ENCODE results near the gene SPATS2L. TPM values are rescaled to one million over a fixed set of nuclear protein-coding genes. Genes with fewer than 3 reads are reported as not detected.
"Not testable (repeated sequence)": the region's sequence is repeated elsewhere in the genome, so short reads cannot be mapped to it uniquely, and the experiment has no call there.

SPATS2L gene
- total and polyA plus RNA-seq, 7 experiments from 2014 or later = 1.1 to 51.9 (median 2.9) TPM

- Histone ChIP-seq H3K4me3 (ENCODE audit: low read length) (no peak overlapping the region), H3K27ac (ENCODE audit: low read depth, low read length) (no peak overlapping the region), H3K9me3 (ENCODE audit: control insufficient read depth in 2 of 3, low read length in 3 of 3) (no peaks in the 10 kb centered on the region), H3K4me1 (ENCODE audit: control insufficient read depth in 2 of 2, insufficient read depth in 2 of 2, low read length in 2 of 2) (no peaks in the 10 kb centered on the region), H3K27me3 (ENCODE audit: control insufficient read depth in 2 of 2, insufficient read depth in 2 of 2, low read length in 2 of 2) (no peaks in the 10 kb centered on the region), H3K36me3 (ENCODE audit: control insufficient read depth in 2 of 3, insufficient read depth in 3 of 3, low read length in 3 of 3) (no peaks in the 10 kb centered on the region)
- H3K36me3 Mint-ChIP-seq = peaks cover 0 to 30% (median 0%) of the 10 kb centered on the region in 5 donors
- no peaks in the 10 kb centered on the region for H3K27me3 Mint-ChIP-seq
- no peak for ATAC-seq
- H3K27ac Mint-ChIP-seq = no peak overlapping the region
- POLR2A ChIA-PET = no interaction called here
- peaks cover 0 to 27% (median 0%) of the 10 kb centered on the region in 7 donors for H3K4me1 Mint-ChIP-seq
- intact Hi-C loops (cut with micrococcal nuclease) = no loop called here
- no peak overlapping the region for H3K4me3 Mint-ChIP-seq
- peaks cover 0 to 12% (median 0%) of the 10 kb centered on the region in 11 donors for H3K9me3 Mint-ChIP-seq
- CTCF ChIA-PET = no interaction called here
- no peak for DNase-seq
Observed at GRCh38 chr2:200342654-200343053, 36.2 kb downstream of the SPATS2L start.

GRCh38 chr2:200344202-200344601, 37.7 kb downstream of the SPATS2L start:
- DNase-seq; H3K4me3 ChIP-seq (ENCODE audit: low read length); H3K27me3 Mint-ChIP-seq; H3K27ac ChIP-seq (ENCODE audit: low read depth, low read length); H3K27ac Mint-ChIP-seq; intact Hi-C loops (cut with micrococcal nuclease); H3K4me3 Mint-ChIP-seq; POLR2A ChIA-PET; H3K9me3 ChIP-seq (ENCODE audit: control insufficient read depth in 2 of 3, low read length in 3 of 3); H3K27me3 ChIP-seq (ENCODE audit: control insufficient read depth in 2 of 2, insufficient read depth in 2 of 2, low read length in 2 of 2); H3K4me1 ChIP-seq (ENCODE audit: control insufficient read depth in 2 of 2, insufficient read depth in 2 of 2, low read length in 2 of 2); H3K36me3 ChIP-seq (ENCODE audit: control insufficient read depth in 2 of 3, insufficient read depth in 3 of 3, low read length in 3 of 3); ATAC-seq; CTCF ChIA-PET: not testable (repeated sequence)
- peaks cover 0 to 37% (median 0%) of the 10 kb centered on the region in 5 donors for H3K36me3 Mint-ChIP-seq
- H3K4me1 Mint-ChIP-seq = peaks cover 0 to 27% (median 0%) of the 10 kb centered on the region in 7 donors
- peaks cover 0 to 15% (median 0%) of the 10 kb centered on the region in 11 donors for H3K9me3 Mint-ChIP-seq

GRCh38 chr2:200345975-200346374, 39.5 kb downstream of the SPATS2L start:
- Mint-ChIP-seq H3K4me1 (peaks cover 0 to 16% (median 0%) of the 10 kb centered on the region in 7 donors), H3K27ac (no peak overlapping the region), H3K27me3 (no peaks in the 10 kb centered on the region), H3K9me3 (peaks cover 0 to 17% (median 0%) of the 10 kb centered on the region in 11 donors), H3K4me3 (no peak overlapping the region), H3K36me3 (peaks cover 0 to 34% (median 0%) of the 10 kb centered on the region in 5 donors)
- Histone ChIP-seq H3K36me3 (ENCODE audit: control insufficient read depth in 2 of 3, insufficient read depth in 3 of 3, low read length in 3 of 3) (no peaks in the 10 kb centered on the region), H3K27me3 (ENCODE audit: control insufficient read depth in 2 of 2, insufficient read depth in 2 of 2, low read length in 2 of 2) (no peaks in the 10 kb centered on the region), H3K4me3 (ENCODE audit: low read length) (no peak overlapping the region), H3K9me3 (ENCODE audit: control insufficient read depth in 2 of 3, low read length in 3 of 3) (no peaks in the 10 kb centered on the region), H3K27ac (ENCODE audit: low read depth, low read length) (no peak overlapping the region), H3K4me1 (ENCODE audit: control insufficient read depth in 2 of 2, insufficient read depth in 2 of 2, low read length in 2 of 2) (no peaks in the 10 kb centered on the region)
- no peak for DNase-seq
- ChIA-PET POLR2A (no interaction called here), CTCF (no interaction called here)
- ATAC-seq = no peak
- intact Hi-C loops (cut with micrococcal nuclease) = no loop called here

- intact Hi-C loops (cut with micrococcal nuclease) = no loop called here
- DNase-seq (no peak), ATAC-seq (no peak)
- no peaks in the 10 kb centered on the region for H3K27me3 ChIP-seq (ENCODE audit: control insufficient read depth in 2 of 2, insufficient read depth in 2 of 2, low read length in 2 of 2)
- Mint-ChIP-seq H3K27ac (no peak overlapping the region), H3K9me3 (peaks cover 0 to 13% (median 0%) of the 10 kb centered on the region in 11 donors), H3K36me3 (peaks cover 0 to 26% (median 0%) of the 10 kb centered on the region in 5 donors), H3K27me3 (no peaks in the 10 kb centered on the region), H3K4me3 (no peak overlapping the region), H3K4me1 (peaks cover 0 to 5% (median 0%) of the 10 kb centered on the region in 7 donors)
- H3K36me3 ChIP-seq (ENCODE audit: control insufficient read depth in 2 of 3, insufficient read depth in 3 of 3, low read length in 3 of 3) = no peaks in the 10 kb centered on the region
- H3K4me3 ChIP-seq (ENCODE audit: low read length) = no peak overlapping the region
- no peaks in the 10 kb centered on the region for H3K4me1 ChIP-seq (ENCODE audit: control insufficient read depth in 2 of 2, insufficient read depth in 2 of 2, low read length in 2 of 2)
- no peaks in the 10 kb centered on the region for H3K9me3 ChIP-seq (ENCODE audit: control insufficient read depth in 2 of 3, low read length in 3 of 3)
- POLR2A ChIA-PET = no interaction called here
- CTCF ChIA-PET = no interaction called here
- H3K27ac ChIP-seq (ENCODE audit: low read depth, low read length) = no peak overlapping the region
Observed at GRCh38 chr2:200347301-200347700, 40.8 kb downstream of the SPATS2L start.

- no peaks in the 10 kb centered on the region for H3K36me3 ChIP-seq (ENCODE audit: control insufficient read depth in 2 of 3, insufficient read depth in 3 of 3, low read length in 3 of 3)
- DNase-seq = no peak
- ChIA-PET CTCF (no interaction called here), POLR2A (no interaction called here)
- peaks cover 0 to 9% (median 0%) of the 10 kb centered on the region in 11 donors for H3K9me3 Mint-ChIP-seq
- intact Hi-C loops (cut with micrococcal nuclease) = no loop called here
- peaks cover 0 to 25% (median 0%) of the 10 kb centered on the region in 5 donors for H3K36me3 Mint-ChIP-seq
- H3K9me3 ChIP-seq (ENCODE audit: control insufficient read depth in 2 of 3, low read length in 3 of 3) = no peaks in the 10 kb centered on the region
- no peaks in the 10 kb centered on the region for H3K4me1 ChIP-seq (ENCODE audit: control insufficient read depth in 2 of 2, insufficient read depth in 2 of 2, low read length in 2 of 2)
- H3K4me1 Mint-ChIP-seq = peaks cover 0 to 4% (median 0%) of the 10 kb centered on the region in 7 donors
- H3K27ac ChIP-seq (ENCODE audit: low read depth, low read length) = no peak overlapping the region
- H3K27me3 Mint-ChIP-seq = no peaks in the 10 kb centered on the region
- no peaks in the 10 kb centered on the region for H3K27me3 ChIP-seq (ENCODE audit: control insufficient read depth in 2 of 2, insufficient read depth in 2 of 2, low read length in 2 of 2)
- H3K4me3 Mint-ChIP-seq = no peak overlapping the region
- ATAC-seq = no peak
- H3K4me3 ChIP-seq (ENCODE audit: low read length) = no peak overlapping the region
- no peak overlapping the region for H3K27ac Mint-ChIP-seq
Observed at GRCh38 chr2:200348897-200349563, 42.5 kb downstream of the SPATS2L start.

- DNase-seq (no peak), ATAC-seq (no peak)
- no peak overlapping the region for H3K27ac ChIP-seq (ENCODE audit: low read depth, low read length)
- H3K27me3 Mint-ChIP-seq = no peaks in the 10 kb centered on the region
- H3K9me3 Mint-ChIP-seq = peaks cover 0 to 5% (median 0%) of the 10 kb centered on the region in 11 donors
- peaks cover 0 to 16% (median 0%) of the 10 kb centered on the region in 5 donors for H3K36me3 Mint-ChIP-seq
- no peaks in the 10 kb centered on the region for H3K36me3 ChIP-seq (ENCODE audit: control insufficient read depth in 2 of 3, insufficient read depth in 3 of 3, low read length in 3 of 3)
- intact Hi-C loops (cut with micrococcal nuclease) = no loop called here
- no peaks in the 10 kb centered on the region for H3K4me1 ChIP-seq (ENCODE audit: control insufficient read depth in 2 of 2, insufficient read depth in 2 of 2, low read length in 2 of 2)
- H3K9me3 ChIP-seq (ENCODE audit: control insufficient read depth in 2 of 3, low read length in 3 of 3) = no peaks in the 10 kb centered on the region
- no peaks in the 10 kb centered on the region for H3K27me3 ChIP-seq (ENCODE audit: control insufficient read depth in 2 of 2, insufficient read depth in 2 of 2, low read length in 2 of 2)
- H3K4me1 Mint-ChIP-seq = peaks cover 0 to 4% (median 0%) of the 10 kb centered on the region in 7 donors
- no peak overlapping the region for H3K27ac Mint-ChIP-seq
- H3K4me3 ChIP-seq (ENCODE audit: low read length) = no peak overlapping the region
- POLR2A ChIA-PET = no interaction called here
- CTCF ChIA-PET = no interaction called here
- H3K4me3 Mint-ChIP-seq = no peak overlapping the region
Observed at GRCh38 chr2:200349868-200350267, 43.4 kb downstream of the SPATS2L start.

GRCh38 chr2:200350850-200351285, 44.4 kb downstream of the SPATS2L start:
- Mint-ChIP-seq H3K4me1 (peaks cover 0 to 4% (median 0%) of the 10 kb centered on the region in 7 donors), H3K27me3 (no peaks in the 10 kb centered on the region), H3K9me3 (peaks cover 0 to 5% (median 0%) of the 10 kb centered on the region in 11 donors), H3K4me3 (no peak overlapping the region), H3K36me3 (peaks cover 0 to 13% (median 0%) of the 10 kb centered on the region in 5 donors), H3K27ac (no peak overlapping the region)
- Histone ChIP-seq H3K9me3 (ENCODE audit: control insufficient read depth in 2 of 3, low read length in 3 of 3) (no peaks in the 10 kb centered on the region), H3K4me1 (ENCODE audit: control insufficient read depth in 2 of 2, insufficient read depth in 2 of 2, low read length in 2 of 2) (no peaks in the 10 kb centered on the region), H3K36me3 (ENCODE audit: control insufficient read depth in 2 of 3, insufficient read depth in 3 of 3, low read length in 3 of 3) (no peaks in the 10 kb centered on the region), H3K4me3 (ENCODE audit: low read length) (no peak overlapping the region), H3K27me3 (ENCODE audit: control insufficient read depth in 2 of 2, insufficient read depth in 2 of 2, low read length in 2 of 2) (no peaks in the 10 kb centered on the region), H3K27ac (ENCODE audit: low read depth, low read length) (no peak overlapping the region)
- CTCF ChIA-PET = no interaction called here
- DNase-seq = no peak
- POLR2A ChIA-PET = no interaction called here
- intact Hi-C loops (cut with micrococcal nuclease) = no loop called here
- no peak for ATAC-seq

Measured in naive thymus-derived CD4-positive, alpha-beta T cell (primary cell).